CD4-positive, alpha-beta T cell (primary cell): Measurements from ENCODE around the gene HOXB3. TPM values are rescaled to one million over a fixed set of nuclear protein-coding genes. Genes with fewer than 3 reads are reported as not detected.

Experiments
- ATAC-seq: fragments of 200-7000 bp; cut with Tn5 transposase; one replicate; pipeline ENCODE4 v1.10.0; 2022; ENCODE audit warnings: mild to moderate bottlenecking; ENCODE audit not compliant: poor library complexity
- CTCF ChIA-PET: fragments of 350-600 bp; sonication (Branson Sonifier 250); formaldehyde crosslinking; loops from one replicate; lab custom pipeline; 2021; ENCODE audit warnings: antibody characterized with exemption, inconsistent platforms; lab: Charles Lee
- POLR2A ChIA-PET: fragments of 350-600 bp; sonication (Branson Sonifier 250); formaldehyde crosslinking; loops from one replicate; lab custom pipeline; 2021; ENCODE audit warnings: antibody characterized with exemption, inconsistent platforms; lab: Charles Lee
- DNase-seq, 14 experiments: peaks; one replicate each; pipeline ENCODE4 v3.0.0-alpha.2; 2013 to 2020; ENCODE audit warnings: mixed read lengths in 2 of 14
- H3K27ac ChIP-seq, 2 donors: one replicate each; pipeline versions ENCODE4 v1.5.1 to v1.7.0; 2013; ENCODE audit warnings: low read length in 2 of 2, low read depth in 1 of 2, mild to moderate bottlenecking in 1 of 2
- H3K27me3 ChIP-seq, 2 experiments: 1 replicate in 1 of 2; 2 replicates in 1 of 2; pipeline versions ENCODE4 v1.6.1 to v1.7.0; 2013; ENCODE audit warnings: low read length in 2 of 2, control low read depth in 1 of 2, mild to moderate bottlenecking in 1 of 2, moderate library complexity in 1 of 2; ENCODE audit not compliant: insufficient read depth in 2 of 2, control insufficient read depth in 1 of 2
- H3K36me3 ChIP-seq: one replicate; pipeline ENCODE4 v1.6.1; 2013; ENCODE audit warnings: low read length, control low read depth; ENCODE audit not compliant: insufficient read depth
- H3K4me1 ChIP-seq: one replicate; pipeline ENCODE4 v1.6.1; 2013; ENCODE audit warnings: low read length, control low read depth; ENCODE audit not compliant: insufficient read depth
- H3K4me3 ChIP-seq: one replicate; pipeline ENCODE4 v1.5.1; 2013; ENCODE audit warnings: mild to moderate bottlenecking, low read length, moderate library complexity
- H3K9me3 ChIP-seq, 2 experiments: 1 replicate in 1 of 2; 2 replicates in 1 of 2; pipeline versions ENCODE4 v1.6.1 to v1.7.0; 2013; ENCODE audit warnings: low read length in 2 of 2, mild to moderate bottlenecking in 2 of 2, control low read depth in 1 of 2, moderate library complexity in 1 of 2; ENCODE audit not compliant: control insufficient read depth in 1 of 2, insufficient read depth in 1 of 2
- H3K27ac Mint-ChIP-seq: one replicate; pipeline ENCODE4 v1.8.0; 2020; ENCODE audit warnings: mixed read lengths
- H3K27me3 Mint-ChIP-seq: one replicate; pipeline ENCODE4 v1.8.0; 2021; ENCODE audit warnings: mixed read lengths
- H3K36me3 Mint-ChIP-seq: one replicate; pipeline ENCODE4 v1.8.0; 2021; ENCODE audit warnings: low read depth, mixed read lengths
- H3K4me1 Mint-ChIP-seq: one replicate; pipeline ENCODE4 v1.8.0; 2021; ENCODE audit warnings: low read depth, mixed read lengths
- H3K4me3 Mint-ChIP-seq: one replicate; pipeline ENCODE4 v1.8.0; 2020; ENCODE audit warnings: mild to moderate bottlenecking, mixed read lengths
- H3K9me3 Mint-ChIP-seq: one replicate; pipeline ENCODE4 v1.8.0; 2020; ENCODE audit warnings: mixed read lengths
- intact Hi-C, 2 experiments: fragments of 100-400 bp; cut with DNase I in 1 of 2; cut with micrococcal nuclease in 1 of 2; formaldehyde crosslinking; loops; one replicate each; pipeline versions ENCODE4 v1.15.1 to v1.9.0; 2023 to 2025; cut with DNase I, micrococcal nuclease
- total RNA-seq, 174 experiments: library from RNA in 2 of 174; stranded (reverse) in 2 of 174; gene quantifications; one replicate each; pipeline ENCODE4 v1.2.3 and lab custom pipeline; 2021 to 2026
- TF ChIP-seq, protein P1 (sequence below): fragments of 200-600 bp; IDR thresholded peaks from one replicate; pipeline ENCODE4 v1.8.0; 2022; ENCODE audit warnings: antibody characterized with exemption, mild to moderate bottlenecking

The HOXB3 gene
- total RNA-seq, 2 experiments from 2014 or later = 0.25 to 0.36 TPM

DNA sequence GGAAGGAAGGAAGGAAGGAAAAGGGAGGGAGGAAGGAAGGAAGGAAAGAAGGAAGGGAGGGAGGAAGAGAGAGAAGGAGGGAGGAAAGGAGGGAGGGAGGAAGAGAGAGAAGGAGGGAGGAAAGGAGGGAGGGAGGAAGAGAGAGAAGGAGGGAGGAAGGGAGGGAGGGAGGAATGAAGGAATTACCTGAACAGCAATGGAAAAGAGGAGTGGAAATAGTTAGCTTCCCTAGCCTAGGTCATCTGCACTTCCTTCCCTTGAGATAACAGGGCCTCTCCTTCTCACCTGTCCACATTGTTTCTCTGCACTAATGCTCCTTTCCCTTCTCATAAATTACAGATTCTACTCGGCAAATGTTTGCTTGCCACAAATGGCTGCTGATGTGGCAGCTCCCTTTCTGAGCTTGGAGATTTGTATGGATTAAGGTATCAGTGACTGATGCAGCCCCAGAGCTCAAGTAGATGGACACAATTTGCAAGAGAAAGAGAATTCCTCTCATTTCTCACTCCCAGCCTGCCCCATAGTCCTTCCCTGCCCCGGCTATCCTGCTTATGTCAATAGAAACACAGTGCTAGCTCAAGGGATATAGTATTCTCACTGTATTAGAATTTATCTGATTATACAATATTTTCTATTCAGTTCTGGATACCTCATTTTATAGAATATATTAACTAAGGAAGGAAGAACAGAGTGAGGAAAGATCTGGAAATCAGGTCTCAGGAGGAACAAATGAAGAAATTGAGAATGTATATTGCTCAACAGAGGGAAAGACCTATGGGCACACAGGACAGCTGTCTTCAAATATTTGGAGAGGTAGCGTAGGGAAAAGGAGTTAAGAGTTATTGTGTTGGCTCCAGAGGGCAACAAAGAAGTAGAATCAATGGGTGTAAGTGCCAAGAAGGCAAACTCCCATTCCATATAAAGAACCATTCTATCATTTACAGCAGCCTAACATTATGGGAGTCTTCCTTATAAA is 73.8 kb downstream of the HOXB3 start:
- TF ChIP-seq, protein P1, sequence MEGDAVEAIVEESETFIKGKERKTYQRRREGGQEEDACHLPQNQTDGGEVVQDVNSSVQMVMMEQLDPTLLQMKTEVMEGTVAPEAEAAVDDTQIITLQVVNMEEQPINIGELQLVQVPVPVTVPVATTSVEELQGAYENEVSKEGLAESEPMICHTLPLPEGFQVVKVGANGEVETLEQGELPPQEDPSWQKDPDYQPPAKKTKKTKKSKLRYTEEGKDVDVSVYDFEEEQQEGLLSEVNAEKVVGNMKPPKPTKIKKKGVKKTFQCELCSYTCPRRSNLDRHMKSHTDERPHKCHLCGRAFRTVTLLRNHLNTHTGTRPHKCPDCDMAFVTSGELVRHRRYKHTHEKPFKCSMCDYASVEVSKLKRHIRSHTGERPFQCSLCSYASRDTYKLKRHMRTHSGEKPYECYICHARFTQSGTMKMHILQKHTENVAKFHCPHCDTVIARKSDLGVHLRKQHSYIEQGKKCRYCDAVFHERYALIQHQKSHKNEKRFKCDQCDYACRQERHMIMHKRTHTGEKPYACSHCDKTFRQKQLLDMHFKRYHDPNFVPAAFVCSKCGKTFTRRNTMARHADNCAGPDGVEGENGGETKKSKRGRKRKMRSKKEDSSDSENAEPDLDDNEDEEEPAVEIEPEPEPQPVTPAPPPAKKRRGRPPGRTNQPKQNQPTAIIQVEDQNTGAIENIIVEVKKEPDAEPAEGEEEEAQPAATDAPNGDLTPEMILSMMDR = no peak
- DNase-seq (no peak), ATAC-seq (no peak)
- peaks cover 69% of the 10 kb centered on the region for H3K27me3 Mint-ChIP-seq
- Histone ChIP-seq H3K4me1 (peaks cover 25% of the 10 kb centered on the region), H3K27me3 (peaks cover 2 to 7% of the 10 kb centered on the region in 2 experiments), H3K36me3 (no peaks in the 10 kb centered on the region), H3K4me3 (no peak overlapping the region), H3K27ac (no peak overlapping the region), H3K9me3 (no peaks in the 10 kb centered on the region)
- H3K36me3 Mint-ChIP-seq = no peaks in the 10 kb centered on the region
- intact Hi-C loops = loop anchor here in 1 of 2 experiments (2.0 kb wide), 1 partner anchor 17 kb away; no protein-coding TSS in a partner anchor
- no peak overlapping the region for H3K27ac Mint-ChIP-seq
- no peaks in the 10 kb centered on the region for H3K9me3 Mint-ChIP-seq
- H3K4me3 Mint-ChIP-seq = no peak overlapping the region
- ChIA-PET CTCF (interaction anchor here (0.7 kb wide), 2 partner anchors 17 to 409 kb away, joined by 3 read pairs; no protein-coding TSS in a partner anchor), POLR2A (no interaction called here)
- peaks cover 6% of the 10 kb centered on the region for H3K4me1 Mint-ChIP-seq

DNA sequence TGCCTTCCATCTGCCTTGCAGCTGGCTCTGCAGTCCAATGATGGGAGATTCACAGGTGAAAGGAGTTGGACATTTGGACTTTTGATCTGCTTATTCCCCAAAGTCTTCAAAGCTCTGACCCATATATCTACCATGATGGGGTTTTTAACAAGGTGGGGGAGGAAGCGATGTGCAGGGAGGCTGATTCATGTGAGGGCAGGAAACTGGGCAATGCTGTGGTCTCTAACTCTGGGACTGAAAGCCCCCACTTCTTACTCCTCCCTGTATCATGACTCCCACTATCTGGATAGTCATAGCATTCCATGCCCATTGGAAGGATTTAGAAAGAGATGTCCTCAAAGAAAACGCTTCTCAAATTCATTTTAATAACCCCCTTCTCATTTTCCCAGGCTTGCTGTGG is 75.6 kb downstream of the HOXB3 start:
- Histone ChIP-seq H3K4me3 (no peak overlapping the region), H3K27ac (no peak overlapping the region), H3K4me1 (peaks cover 26% of the 10 kb centered on the region), H3K36me3 (no peaks in the 10 kb centered on the region), H3K9me3 (no peaks in the 10 kb centered on the region), H3K27me3 (peaks cover 2 to 7% of the 10 kb centered on the region in 2 experiments)
- TF ChIP-seq, protein P1 = no peak
- Mint-ChIP-seq H3K9me3 (no peaks in the 10 kb centered on the region), H3K4me1 (peaks cover 11% of the 10 kb centered on the region), H3K4me3 (no peak overlapping the region), H3K27me3 (peaks cover 64% of the 10 kb centered on the region), H3K27ac (no peak overlapping the region), H3K36me3 (no peaks in the 10 kb centered on the region)
- CTCF ChIA-PET = interaction anchor here (1.5 kb wide), 1 partner anchor 57 kb away, joined by 3 read pairs; no protein-coding TSS in a partner anchor
- intact Hi-C loops = no loop called here
- no peak for ATAC-seq
- POLR2A ChIA-PET = no interaction called here
- DNase-seq = no peak

DNA sequence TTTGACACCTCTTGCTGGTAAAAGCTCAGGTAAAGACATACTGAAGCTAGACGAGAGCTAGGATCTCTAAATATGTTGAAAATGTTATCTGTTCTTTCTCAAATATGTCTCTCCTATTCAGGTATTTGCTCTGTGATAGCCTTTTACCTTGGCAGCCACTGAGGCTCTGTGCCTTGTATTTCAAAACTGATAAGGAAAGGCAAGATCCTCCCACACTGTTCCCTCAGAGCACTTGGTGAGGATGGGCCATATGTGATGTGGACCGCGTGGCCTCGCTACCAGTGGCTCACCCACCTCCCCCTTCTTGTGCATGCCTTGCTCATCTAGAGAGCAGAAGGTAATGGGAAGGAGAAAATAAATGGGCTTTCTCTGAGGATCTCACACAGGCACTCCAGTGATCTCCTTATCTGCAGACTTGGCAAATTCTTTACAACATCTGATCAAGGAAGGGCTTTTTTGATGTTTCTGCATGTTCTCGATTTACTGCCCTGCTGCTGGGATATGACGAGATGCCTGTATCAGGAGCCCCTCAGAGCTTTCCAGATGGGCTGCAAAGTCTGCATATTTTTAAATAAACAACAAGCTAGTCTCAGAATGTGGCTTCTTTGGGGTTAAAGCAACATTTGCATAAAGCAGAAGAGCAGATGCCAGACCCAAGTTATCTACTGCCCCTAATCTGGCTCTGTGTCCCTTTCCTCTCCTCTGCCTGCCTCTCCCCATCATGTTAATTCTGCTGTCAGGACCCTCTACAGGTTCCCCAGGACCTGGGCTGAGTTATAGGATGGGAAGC is 76.2 kb downstream of the HOXB3 start:
- POLR2A ChIA-PET = no interaction called here
- no peaks in the 10 kb centered on the region for H3K9me3 Mint-ChIP-seq
- no peak overlapping the region for H3K27ac Mint-ChIP-seq
- no peak for ATAC-seq
- H3K27me3 Mint-ChIP-seq = peaks cover 69% of the 10 kb centered on the region
- Histone ChIP-seq H3K4me3 (no peak overlapping the region), H3K4me1 (peaks cover 26% of the 10 kb centered on the region), H3K27ac (no peak overlapping the region), H3K36me3 (no peaks in the 10 kb centered on the region), H3K27me3 (peaks cover 2 to 7% of the 10 kb centered on the region in 2 experiments), H3K9me3 (no peaks in the 10 kb centered on the region)
- H3K4me3 Mint-ChIP-seq = no peak overlapping the region
- TF ChIP-seq, protein P1 = no peak
- H3K36me3 Mint-ChIP-seq = no peaks in the 10 kb centered on the region
- peaks cover 11% of the 10 kb centered on the region for H3K4me1 Mint-ChIP-seq
- no peak for DNase-seq
- CTCF ChIA-PET = interaction anchor here (0.8 to 1.5 kb wide), 2 partner anchors 9 to 57 kb away, joined by 3 read pairs; no protein-coding TSS in a partner anchor
- intact Hi-C loops = loop anchor here in 1 of 2 experiments (1.0 kb wide), 1 partner anchor 13 kb away; no protein-coding TSS in a partner anchor
